HS-5 (cell line): ENCODE measurements around the gene EPSTI1.
"Not testable (repeated sequence)": the region's sequence is repeated elsewhere in the genome, so short reads cannot be mapped to it uniquely, and the experiment has no call there.

Source experiments
- DNase-seq: peaks from one replicate; pipeline ENCODE4 v3.0.0-alpha.2; 2012; ENCODE audit warnings: low read depth

EPSTI1 gene, protein sequence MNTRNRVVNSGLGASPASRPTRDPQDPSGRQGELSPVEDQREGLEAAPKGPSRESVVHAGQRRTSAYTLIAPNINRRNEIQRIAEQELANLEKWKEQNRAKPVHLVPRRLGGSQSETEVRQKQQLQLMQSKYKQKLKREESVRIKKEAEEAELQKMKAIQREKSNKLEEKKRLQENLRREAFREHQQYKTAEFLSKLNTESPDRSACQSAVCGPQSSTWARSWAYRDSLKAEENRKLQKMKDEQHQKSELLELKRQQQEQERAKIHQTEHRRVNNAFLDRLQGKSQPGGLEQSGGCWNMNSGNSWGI

DNA sequence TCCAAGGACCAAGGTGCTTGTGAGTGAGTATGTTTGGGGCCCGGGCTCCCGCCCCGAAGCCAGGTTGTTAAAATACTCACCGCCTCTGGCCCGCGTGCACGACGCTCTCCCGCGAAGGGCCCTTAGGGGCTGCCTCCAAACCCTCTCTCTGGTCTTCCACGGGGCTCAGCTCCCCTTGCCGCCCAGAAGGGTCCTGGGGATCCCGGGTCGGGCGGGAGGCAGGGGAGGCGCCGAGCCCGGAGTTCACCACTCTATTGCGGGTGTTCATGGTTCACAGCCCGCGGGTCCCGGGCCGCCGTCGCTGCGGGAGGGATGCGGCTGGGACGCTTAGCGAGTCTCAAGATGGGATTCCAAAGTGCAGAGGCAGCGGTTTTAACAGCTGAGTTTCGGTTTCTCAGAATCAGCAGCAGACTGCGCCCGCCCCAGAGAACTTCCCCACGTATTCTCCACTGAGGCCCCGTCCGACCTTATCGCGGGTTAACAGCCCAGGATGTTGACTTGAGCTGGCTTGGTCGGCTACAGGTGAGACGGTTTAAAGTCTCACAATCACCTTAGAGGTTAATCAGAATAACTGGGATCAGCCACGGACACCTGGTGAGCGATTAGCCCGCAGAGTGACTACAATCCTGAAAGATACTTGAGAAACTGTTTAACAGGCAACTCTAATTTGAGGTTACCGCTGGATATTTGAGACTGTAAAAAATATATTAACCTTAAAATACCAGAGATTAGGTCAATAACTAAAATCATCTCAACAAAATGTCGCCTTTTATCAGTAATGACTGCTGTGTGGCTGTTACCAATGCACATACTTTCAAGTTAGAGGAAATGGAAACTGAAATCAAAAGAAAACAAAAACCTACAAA, at the start of gene EPSTI1:
Gene EPSTI1, minus strand, starts transcription at position 344 of the 866 bp plus-strand sequence. Its CDS starts 76 bp downstream, at position 268.
- no peak for DNase-seq

DNA sequence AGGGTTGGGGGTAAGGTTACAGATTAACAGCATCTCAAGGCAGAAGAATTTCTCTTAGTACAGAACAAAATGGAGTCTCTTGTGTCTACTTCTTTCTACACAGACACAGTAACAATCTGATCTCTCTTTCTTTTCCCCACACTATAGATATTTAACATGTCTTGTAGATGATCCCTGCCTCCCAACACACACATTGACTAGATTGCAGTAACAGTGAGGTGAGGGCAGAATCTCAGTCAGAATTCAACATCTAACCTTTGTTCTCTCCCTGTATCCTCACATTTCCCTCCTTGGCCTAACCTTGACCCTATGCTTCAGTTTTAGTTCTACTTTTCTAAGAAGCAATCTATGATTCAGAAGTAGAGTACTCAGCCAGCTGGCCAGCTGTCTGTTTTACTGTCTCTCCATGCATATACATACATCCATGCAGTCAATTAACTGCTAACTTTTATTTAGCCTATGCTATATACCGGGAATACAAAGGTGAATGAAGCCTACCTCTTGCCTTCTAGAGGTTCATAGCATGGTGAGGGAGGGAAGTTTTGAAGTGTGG, 49.4 kb upstream of the EPSTI1 start:
- no peak for DNase-seq

DNA sequence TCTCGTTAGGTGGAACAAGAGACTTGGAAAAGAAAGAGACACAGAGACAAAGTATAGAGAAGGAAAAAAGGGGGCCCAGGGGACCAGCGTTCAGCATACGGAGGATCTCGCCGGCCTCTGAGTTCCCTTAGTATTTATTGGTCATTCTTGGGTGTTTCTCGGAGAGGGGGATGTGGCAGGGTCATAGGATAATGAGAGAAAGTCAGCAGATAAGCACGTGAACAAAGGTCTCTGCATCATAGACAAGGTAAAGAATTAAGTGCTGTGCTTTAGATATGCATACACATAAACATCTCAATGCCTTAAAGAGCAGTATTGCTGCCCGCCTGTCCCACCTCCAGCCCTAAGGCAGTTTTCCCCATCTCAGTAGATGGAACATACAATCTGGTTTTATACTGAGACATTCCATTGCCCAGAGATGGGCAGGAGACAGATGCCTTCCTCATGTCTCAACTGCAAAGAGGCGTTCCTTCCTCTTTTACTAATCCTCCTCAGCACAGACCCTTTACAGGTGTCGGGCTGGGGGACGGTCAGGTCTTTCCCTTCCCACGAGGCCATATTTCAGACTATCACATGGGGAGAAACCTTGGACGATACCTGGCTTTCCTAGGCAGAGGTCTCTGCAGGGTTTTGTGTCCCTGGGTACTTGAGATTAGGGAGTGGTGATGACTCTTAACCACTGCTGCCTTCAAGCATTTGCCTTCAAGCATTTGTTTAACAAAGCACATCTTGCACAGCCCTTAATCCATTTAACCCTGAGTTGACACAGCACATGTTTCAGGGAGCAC, 48.7 kb upstream of the EPSTI1 start:
- DNase-seq = not testable (repeated sequence)

DNA sequence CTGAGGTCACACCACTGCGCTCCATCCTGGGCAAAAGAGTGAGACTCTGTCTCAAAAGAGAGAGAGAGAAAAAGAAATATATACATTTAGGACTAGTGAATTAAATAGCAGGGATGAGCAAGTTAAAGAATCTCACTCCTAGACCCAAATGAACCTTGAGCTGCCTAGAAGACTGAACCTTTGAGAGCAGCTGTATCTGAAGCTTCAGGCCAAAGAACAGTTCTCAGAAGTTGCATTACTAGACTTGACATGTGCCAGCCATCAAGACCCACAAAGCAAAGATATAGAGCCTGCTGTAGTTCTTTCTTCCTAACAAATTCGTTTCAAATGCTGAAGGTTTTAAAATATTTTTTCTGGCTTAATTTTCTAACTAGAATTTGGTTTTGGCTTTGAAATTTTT, 47.9 kb upstream of the EPSTI1 start:
- DNase-seq = no peak

GRCh38 chr13:43036351-43037250, 44.6 kb upstream of the EPSTI1 start:
- DNase-seq = no peak

- DNase-seq = no peak
These were observed 41.0 kb upstream of the EPSTI1 start for GRCh38 chr13:43033038-43033437.

DNA sequence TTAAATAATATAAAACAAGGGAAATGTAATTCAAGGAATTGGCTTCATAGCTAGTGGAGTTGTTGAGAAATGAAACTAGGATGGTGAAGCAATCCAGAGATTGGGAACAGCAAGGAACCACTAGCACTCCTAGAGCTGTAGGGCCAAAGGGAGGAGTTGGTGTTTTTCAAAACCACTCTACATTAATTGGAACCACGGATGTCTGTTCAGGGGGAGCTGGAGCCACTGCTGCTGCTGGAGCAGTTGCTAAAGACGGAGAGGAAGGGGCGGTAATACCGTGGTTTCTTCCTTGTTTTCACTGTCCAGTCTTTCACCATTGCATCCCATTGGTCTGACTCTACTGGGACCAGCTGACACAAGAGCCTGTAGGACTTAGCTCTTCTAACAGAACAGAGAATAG, 39.8 kb upstream of the EPSTI1 start:
- no peak for DNase-seq

- DNase-seq = no peak
These were observed 38.5 kb upstream of the EPSTI1 start for GRCh38 chr13:43030548-43030947.

DNA sequence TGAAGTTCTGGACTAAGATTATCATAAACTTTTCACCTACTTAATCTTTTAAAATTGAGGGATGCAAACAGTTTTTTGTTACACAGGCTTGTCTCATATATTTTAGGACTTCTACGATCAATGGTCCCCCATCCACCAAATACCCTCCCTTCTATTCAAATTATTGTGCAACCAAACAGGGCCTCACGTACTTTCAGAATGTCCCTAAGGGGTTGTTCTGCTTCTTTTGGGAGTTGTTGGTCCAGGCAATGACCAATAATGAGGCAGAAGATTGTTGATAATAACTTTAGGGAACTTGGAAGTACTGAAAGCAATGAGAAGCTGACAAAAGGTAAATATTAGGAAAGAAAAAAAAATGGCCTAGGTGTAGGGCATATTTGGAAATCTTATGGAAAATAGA, 34.2 kb upstream of the EPSTI1 start:
- no peak for DNase-seq

DNA sequence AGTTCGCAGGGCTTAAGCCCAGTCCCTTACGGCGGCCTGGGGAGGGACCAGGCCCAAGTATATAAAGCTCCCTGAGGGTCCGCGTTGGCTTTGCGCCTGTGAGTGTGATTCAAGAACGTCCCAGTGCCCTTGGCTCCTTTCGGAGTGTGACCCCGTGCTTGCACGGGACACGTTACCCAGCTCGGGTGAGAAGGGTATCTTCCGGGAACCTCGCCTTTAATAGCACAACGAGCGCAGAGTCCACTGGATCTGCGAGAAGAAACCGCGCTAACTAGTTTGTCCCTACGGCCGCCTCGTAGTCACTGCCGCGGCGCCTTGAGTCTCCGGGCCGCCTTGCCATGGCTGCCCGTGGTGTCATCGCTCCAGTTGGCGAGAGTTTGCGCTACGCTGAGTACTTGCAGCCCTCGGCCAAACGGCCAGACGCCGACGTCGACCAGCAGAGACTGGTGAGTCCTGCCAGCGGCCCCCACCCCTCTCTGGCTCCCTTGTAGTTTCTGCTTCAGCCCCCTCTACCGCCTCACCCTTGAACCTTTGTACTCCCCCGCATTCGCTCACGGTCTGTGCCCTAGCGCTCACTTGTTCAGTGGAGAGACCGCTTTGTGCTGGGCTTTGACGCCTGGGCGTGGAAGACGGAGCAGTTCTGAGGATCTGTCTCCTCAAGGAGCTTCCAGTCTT, 31.4 kb upstream of the EPSTI1 start, which contains the start of gene DNAJC15:
Gene DNAJC15, plus strand, starts transcription at position 298 of the 675 bp plus-strand sequence. Its CDS starts 41 bp downstream, at position 339.
- no peak for DNase-seq

DNA sequence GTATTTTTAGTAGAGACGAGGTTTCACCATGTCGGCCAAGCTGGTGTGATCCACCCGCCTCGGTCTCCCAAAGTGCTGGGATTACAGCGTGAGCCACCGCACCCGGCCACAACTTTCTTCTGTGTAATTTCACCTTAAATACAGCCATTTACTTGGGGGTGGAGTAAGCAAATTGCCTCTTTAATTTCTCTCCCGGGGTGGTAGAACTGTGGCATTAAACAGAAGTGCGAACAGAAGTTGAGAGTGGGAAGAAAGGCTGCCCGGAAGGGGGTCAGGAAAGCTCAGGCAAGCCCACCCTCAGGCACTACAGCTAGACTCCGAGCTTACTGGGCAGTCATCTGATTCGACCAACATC, 30.9 kb upstream of the EPSTI1 start:
- no peak for DNase-seq

GRCh38 chr13:43021926-43022670, 30.1 kb upstream of the EPSTI1 start:
- DNase-seq = no peak

DNA sequence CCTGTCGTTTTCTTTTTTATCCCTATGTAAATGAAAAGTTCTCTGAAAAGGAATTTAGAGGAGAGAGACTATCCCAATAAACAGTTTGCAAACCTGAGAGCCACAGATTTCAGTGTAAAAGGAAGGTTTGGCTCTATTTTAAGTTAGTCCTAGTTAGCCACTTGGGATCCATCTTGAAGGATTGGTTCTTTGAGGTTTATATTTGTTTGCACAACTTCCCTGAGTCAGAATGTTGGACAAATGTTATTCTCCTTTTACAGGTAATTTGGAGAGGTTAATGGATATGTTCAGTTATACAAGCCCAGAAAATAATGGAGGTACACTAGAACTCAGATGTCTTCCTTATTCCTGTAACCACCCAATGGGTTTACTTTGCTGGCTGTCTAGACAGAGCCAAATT, 28.8 kb upstream of the EPSTI1 start:
- no peak for DNase-seq

DNA sequence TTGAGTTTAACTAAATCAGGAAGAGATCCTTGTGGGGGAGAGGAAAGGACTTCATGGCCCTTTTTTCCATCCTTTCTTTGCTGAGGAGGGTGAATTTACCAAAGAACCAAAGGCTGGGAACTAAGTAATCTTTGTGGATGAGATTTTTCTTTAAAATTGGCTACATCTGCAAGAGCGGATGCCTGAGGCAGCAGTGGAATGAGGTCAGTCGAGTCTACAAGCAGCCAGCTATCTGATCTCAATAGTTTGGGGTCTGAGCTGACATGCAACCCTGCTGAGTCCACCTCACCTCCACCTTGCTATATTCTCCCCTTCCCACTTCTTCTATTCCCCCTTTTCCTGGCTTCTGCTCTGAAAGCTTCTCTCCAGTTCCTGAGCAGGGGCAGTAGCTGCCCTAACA, 27.8 kb upstream of the EPSTI1 start:
- DNase-seq = no peak

GRCh38 chr13:43016226-43016625, 24.2 kb upstream of the EPSTI1 start:
- DNase-seq = no peak

DNA sequence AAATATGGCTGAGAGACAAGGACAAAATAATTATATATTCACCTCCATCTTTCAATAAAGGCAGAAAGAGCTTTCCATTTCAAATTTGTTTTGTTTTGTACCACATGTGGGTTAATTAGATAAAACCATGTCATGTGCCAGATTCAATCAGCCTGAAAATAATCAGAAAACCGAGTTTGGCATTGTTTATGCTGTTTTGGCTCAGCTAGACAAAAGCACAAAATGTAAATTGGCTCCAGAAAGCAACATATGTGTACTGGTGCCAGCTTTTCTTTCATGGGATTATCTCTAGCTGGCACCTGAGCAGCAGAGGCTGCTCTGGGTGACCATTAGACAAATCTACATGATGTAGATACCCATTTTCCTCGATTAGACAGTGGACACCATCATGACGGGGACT, 22.1 kb upstream of the EPSTI1 start:
- no peak for DNase-seq

GRCh38 chr13:43009506-43009905, 17.5 kb upstream of the EPSTI1 start:
- no peak for DNase-seq

- DNase-seq = no peak
These were observed 16.6 kb upstream of the EPSTI1 start for GRCh38 chr13:43008596-43008995.

DNA sequence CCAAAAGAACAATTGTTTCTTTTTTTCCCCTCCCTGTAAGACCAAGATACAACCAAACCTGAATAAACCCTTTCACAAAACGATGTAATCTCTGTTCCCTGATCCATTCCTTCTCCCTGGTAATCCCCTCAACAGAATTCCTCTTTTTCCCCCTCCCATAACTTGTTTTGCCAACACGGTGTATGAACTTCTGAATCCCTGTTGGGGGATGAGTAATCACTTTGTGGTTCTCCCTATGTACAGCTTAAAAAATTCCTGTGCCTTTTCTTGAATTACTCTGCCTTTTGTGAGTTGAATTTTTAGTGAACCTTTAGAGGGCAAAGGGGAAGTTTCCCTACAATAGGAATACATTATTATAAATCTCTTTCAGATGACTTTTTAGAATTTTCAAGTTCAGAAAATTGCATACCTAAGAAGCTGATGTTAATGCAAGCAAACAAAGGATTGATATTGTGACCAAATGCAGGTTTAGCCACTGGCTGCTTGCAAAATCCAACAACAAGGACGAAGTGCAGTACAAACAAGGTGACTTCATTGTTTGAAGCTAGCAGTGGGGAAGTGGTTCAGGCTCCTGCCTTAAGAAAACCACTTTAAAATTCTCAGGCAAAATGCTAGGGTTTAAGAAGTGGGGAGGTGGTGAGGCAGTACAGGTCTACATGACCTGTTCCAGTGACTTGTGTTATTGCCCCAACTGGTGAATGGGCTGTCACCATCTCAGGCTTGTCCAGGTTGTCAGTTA, 15.0 kb upstream of the EPSTI1 start:
- DNase-seq = no peak
